ENCODE data around the gene ZNF213.

- TF ChIP-seq ZNF565 (CRISPR knock-in tag; conservative IDR thresholded peaks at IDR 0.05; ENCODE audit: low read depth) (no peak), ISL1 (CRISPR knock-in tag; IDR thresholded peaks at IDR 0.05) (no peak), GLIS3 (CRISPR knock-in tag; IDR thresholded peaks at IDR 0.05) (no peak), TCF4 (CRISPR knock-in tag; IDR thresholded peaks at IDR 0.05; ENCODE audit: borderline replicate concordance) (no peak), RARB (CRISPR knock-in tag; IDR thresholded peaks at IDR 0.05) (no peak), ARNTL (CRISPR knock-in tag; IDR thresholded peaks at IDR 0.05; ENCODE audit: borderline replicate concordance, low read depth) (no peak), ZNF70 (CRISPR knock-in tag; IDR thresholded peaks at IDR 0.05) (no peak), ZC3H10 (CRISPR knock-in tag; IDR thresholded peaks at IDR 0.05) (no peak), CSDC2 (CRISPR knock-in tag; IDR thresholded peaks at IDR 0.05) (no peak), ZNF8 (CRISPR knock-in tag; IDR thresholded peaks at IDR 0.05) (no peak), ESRRG (CRISPR knock-in tag; IDR thresholded peaks at IDR 0.05) (no peak)
- TF ChIP-seq, protein P1, sequence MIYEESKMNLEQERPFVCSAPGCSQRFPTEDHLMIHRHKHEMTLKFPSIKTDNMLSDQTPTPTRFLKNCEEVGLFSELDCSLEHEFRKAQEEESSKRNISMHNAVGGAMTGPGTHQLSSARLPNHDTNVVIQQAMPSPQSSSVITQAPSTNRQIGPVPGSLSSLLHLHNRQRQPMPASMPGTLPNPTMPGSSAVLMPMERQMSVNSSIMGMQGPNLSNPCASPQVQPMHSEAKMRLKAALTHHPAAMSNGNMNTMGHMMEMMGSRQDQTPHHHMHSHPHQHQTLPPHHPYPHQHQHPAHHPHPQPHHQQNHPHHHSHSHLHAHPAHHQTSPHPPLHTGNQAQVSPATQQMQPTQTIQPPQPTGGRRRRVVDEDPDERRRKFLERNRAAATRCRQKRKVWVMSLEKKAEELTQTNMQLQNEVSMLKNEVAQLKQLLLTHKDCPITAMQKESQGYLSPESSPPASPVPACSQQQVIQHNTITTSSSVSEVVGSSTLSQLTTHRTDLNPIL (CRISPR knock-in tag; IDR thresholded peaks at IDR 0.05; ENCODE audit: low read depth) = no peak
- TF ChIP-seq, protein P2, sequence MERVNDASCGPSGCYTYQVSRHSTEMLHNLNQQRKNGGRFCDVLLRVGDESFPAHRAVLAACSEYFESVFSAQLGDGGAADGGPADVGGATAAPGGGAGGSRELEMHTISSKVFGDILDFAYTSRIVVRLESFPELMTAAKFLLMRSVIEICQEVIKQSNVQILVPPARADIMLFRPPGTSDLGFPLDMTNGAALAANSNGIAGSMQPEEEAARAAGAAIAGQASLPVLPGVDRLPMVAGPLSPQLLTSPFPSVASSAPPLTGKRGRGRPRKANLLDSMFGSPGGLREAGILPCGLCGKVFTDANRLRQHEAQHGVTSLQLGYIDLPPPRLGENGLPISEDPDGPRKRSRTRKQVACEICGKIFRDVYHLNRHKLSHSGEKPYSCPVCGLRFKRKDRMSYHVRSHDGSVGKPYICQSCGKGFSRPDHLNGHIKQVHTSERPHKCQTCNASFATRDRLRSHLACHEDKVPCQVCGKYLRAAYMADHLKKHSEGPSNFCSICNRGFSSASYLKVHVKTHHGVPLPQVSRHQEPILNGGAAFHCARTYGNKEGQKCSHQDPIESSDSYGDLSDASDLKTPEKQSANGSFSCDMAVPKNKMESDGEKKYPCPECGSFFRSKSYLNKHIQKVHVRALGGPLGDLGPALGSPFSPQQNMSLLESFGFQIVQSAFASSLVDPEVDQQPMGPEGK (CRISPR knock-in tag; IDR thresholded peaks at IDR 0.05; ENCODE audit: borderline replicate concordance) = no peak
- TF ChIP-seq, protein P3, sequence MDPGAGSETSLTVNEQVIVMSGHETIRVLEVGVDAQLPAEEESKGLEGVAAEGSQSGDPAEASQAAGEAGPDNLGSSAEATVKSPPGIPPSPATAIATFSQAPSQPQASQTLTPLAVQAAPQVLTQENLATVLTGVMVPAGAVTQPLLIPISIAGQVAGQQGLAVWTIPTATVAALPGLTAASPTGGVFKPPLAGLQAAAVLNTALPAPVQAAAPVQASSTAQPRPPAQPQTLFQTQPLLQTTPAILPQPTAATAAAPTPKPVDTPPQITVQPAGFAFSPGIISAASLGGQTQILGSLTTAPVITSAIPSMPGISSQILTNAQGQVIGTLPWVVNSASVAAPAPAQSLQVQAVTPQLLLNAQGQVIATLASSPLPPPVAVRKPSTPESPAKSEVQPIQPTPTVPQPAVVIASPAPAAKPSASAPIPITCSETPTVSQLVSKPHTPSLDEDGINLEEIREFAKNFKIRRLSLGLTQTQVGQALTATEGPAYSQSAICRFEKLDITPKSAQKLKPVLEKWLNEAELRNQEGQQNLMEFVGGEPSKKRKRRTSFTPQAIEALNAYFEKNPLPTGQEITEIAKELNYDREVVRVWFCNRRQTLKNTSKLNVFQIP (CRISPR knock-in tag; IDR thresholded peaks at IDR 0.05; ENCODE audit: borderline replicate concordance, low read depth) = no peak
Observed at GRCh38 chr16:3150346-3151218, 15.8 kb downstream of the ZNF213 start.
